ENCODE results near the gene ZBTB9.

DNA sequence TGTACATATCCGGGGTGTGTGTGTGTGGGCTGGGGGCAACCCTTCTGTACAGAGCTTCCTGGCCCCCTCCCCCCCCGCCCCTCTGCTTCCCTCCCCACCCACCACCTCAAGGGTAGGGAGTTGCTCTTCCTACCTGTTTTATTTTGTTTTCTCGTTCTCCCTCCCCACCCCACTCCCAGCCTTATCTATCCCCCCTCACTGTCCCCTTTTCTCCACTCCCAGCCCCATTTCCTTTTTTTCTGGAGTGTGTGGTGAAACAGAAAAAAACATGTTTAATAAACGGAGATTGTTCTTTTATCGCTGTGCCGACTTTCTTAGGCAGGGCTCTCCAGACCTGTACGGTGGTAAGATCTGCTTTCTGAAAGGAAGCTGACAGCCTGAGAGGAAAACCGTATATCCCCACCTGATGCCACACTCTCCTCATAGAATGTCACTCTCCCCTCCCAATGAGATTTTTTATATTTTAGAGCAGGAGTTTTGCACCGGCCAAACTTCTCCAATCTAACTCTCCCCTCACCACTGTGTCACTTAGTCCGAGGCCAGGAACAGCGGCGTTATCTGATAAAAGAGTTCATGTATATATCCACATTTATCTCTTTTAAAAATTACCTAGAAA is 875 bp upstream of the ZBTB9 start:
- TF ChIP-seq, protein P1, sequence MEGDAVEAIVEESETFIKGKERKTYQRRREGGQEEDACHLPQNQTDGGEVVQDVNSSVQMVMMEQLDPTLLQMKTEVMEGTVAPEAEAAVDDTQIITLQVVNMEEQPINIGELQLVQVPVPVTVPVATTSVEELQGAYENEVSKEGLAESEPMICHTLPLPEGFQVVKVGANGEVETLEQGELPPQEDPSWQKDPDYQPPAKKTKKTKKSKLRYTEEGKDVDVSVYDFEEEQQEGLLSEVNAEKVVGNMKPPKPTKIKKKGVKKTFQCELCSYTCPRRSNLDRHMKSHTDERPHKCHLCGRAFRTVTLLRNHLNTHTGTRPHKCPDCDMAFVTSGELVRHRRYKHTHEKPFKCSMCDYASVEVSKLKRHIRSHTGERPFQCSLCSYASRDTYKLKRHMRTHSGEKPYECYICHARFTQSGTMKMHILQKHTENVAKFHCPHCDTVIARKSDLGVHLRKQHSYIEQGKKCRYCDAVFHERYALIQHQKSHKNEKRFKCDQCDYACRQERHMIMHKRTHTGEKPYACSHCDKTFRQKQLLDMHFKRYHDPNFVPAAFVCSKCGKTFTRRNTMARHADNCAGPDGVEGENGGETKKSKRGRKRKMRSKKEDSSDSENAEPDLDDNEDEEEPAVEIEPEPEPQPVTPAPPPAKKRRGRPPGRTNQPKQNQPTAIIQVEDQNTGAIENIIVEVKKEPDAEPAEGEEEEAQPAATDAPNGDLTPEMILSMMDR (conservative IDR thresholded peaks at IDR 0.05): no peak
- no peak for TF ChIP-seq ZFX (IDR thresholded peaks at IDR 0.05)
